Panc1 (cell line): ENCODE measurements around the gene LTO1.

Experiments
- CTCF ChIP-seq: fragments of 450-650 bp; IDR thresholded peaks from 2 replicates; pipeline ENCODE4 v1.5.1; 2017; ENCODE audit warnings: mild to moderate bottlenecking
- POLR2AphosphoS5 ChIP-seq: IDR thresholded peaks from 2 replicates; pipeline ENCODE4 v1.6.1; 2012; ENCODE audit warnings: mild to moderate bottlenecking, low read depth, low read length, moderate library complexity
- REST ChIP-seq, 2 experiments: IDR thresholded peaks; 2 replicates each; pipeline ENCODE4 v1.6.1; 2011 to 2012; ENCODE audit warnings: low read depth in 2 of 2, control low read depth in 1 of 2, low read length in 1 of 2, mild to moderate bottlenecking in 1 of 2, moderate library complexity in 1 of 2; ENCODE audit not compliant: insufficient read depth in 1 of 2
- SIN3A ChIP-seq: IDR thresholded peaks from 2 replicates; pipeline ENCODE4 v1.6.1; 2012; ENCODE audit warnings: low read depth, mild to moderate bottlenecking, low read length, moderate library complexity, borderline replicate concordance; ENCODE audit not compliant: insufficient read depth
- TCF7L2 ChIP-seq: IDR thresholded peaks from 2 replicates; pipeline ENCODE4 v1.6.1; 2011; ENCODE audit warnings: mild to moderate bottlenecking, low read depth, low read length, inconsistent platforms

DNA sequence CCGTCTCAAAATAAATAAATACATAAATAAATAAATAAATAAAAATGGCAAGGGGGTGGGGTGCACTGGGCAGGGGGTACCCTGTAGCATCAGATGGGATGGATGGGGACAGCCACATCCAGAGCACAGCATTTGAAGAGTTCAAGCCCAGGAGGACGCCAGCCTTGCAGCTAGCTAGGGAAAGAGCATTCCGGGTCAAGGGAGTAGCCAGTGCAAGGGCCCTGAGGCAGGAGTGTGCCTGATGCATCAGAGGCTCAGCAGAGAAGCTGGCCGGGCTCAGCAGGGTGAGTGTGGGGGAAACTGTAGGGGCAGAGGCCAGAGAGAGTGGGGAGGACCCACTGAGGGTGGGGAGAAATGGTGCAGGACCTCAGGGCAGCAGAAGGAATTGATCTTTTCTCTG lies 57.9 kb downstream of the LTO1 start:
- no peak for TF ChIP-seq SIN3A
- TF ChIP-seq CTCF, result no peak
- TF ChIP-seq POLR2AphosphoS5, result no peak
- no peak for TF ChIP-seq REST (IDR thresholded peaks at IDR 0.05; ENCODE audit: insufficient read depth in 1 of 2, low read depth in 2 of 2, low read length in 1 of 2)
- TF ChIP-seq TCF7L2, result no peak
